VCaP (cell line): ENCODE results near the gene LGR4.
"Not testable (repeated sequence)": the region's sequence is repeated elsewhere in the genome, so short reads cannot be mapped to it uniquely, and the experiment has no call there.

Experiments used
- H3K27ac ChIP-seq: fragments of 450-650 bp; 2 replicates; pipeline ENCODE4 v1.5.1; 2017
- TF ChIP-seq, protein P1 (sequence below): fragments of 450-650 bp; conservative IDR thresholded peaks from 2 replicates; pipeline ENCODE4 v1.5.1; 2017; ENCODE audit warnings: mild to moderate bottlenecking, moderate library complexity

LGR4 gene

DNA sequence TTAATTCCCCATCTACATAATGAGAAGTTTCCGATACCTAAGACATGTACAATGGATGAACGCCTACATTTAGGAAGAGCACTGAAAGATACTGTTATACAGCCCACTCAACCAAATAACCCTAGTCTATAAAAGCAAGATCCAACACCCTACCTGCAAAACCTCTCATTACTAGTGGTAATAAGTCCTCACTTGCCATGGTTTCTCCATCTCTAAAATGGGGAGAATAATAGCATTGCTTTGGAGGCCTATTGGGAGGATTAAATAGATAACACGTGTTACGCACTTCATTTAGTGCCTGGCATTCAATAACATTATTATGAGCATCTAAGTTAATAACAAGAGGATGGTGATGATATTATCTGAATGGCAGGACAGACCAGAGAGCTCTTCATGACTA is 16.9 kb downstream of the LGR4 start:
- H3K27ac ChIP-seq, result peak overlapping the region; percentile 72
- TF ChIP-seq, protein P1, sequence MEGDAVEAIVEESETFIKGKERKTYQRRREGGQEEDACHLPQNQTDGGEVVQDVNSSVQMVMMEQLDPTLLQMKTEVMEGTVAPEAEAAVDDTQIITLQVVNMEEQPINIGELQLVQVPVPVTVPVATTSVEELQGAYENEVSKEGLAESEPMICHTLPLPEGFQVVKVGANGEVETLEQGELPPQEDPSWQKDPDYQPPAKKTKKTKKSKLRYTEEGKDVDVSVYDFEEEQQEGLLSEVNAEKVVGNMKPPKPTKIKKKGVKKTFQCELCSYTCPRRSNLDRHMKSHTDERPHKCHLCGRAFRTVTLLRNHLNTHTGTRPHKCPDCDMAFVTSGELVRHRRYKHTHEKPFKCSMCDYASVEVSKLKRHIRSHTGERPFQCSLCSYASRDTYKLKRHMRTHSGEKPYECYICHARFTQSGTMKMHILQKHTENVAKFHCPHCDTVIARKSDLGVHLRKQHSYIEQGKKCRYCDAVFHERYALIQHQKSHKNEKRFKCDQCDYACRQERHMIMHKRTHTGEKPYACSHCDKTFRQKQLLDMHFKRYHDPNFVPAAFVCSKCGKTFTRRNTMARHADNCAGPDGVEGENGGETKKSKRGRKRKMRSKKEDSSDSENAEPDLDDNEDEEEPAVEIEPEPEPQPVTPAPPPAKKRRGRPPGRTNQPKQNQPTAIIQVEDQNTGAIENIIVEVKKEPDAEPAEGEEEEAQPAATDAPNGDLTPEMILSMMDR, result no peak

DNA sequence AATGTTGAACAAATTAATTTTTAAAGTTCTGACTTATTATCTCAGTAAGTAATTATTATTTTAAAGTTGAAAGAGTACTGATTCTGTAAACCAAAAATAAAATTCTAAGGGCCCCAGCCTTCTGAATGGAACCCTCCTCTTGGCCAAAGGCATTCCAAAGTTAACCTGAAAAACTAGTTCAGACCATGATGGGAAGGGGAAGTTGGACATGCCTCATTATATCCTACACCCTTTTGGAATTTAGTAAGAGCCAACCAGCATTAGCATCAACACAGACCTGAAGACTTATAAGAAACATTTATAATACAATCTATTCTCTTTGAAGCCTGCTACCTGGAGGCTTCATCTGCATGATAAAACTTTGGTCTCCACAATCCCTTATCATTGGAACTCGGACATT is 18.9 kb downstream of the LGR4 start:
- TF ChIP-seq, protein P1, result no peak
- no peak overlapping the region for H3K27ac ChIP-seq

DNA sequence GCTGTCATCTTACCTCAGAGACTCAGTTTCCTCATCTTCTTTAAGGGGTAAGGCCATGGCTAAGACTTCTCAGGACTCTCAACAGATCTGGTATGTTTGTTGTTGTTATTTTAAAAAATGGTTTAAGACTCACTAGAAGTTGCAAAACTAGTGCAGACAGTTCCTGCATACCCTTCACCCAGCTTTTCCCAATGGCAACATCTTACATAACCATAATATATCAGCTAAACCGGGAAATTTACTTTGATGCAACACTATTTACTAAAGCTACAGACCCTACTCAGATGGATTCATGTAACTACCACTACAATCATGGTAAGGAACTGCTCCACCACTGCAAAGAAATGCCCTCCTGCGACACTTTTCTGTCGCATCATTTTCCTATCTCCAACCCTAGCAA is 20.4 kb downstream of the LGR4 start:
- no peak overlapping the region for H3K27ac ChIP-seq
- TF ChIP-seq, protein P1, result no peak

DNA sequence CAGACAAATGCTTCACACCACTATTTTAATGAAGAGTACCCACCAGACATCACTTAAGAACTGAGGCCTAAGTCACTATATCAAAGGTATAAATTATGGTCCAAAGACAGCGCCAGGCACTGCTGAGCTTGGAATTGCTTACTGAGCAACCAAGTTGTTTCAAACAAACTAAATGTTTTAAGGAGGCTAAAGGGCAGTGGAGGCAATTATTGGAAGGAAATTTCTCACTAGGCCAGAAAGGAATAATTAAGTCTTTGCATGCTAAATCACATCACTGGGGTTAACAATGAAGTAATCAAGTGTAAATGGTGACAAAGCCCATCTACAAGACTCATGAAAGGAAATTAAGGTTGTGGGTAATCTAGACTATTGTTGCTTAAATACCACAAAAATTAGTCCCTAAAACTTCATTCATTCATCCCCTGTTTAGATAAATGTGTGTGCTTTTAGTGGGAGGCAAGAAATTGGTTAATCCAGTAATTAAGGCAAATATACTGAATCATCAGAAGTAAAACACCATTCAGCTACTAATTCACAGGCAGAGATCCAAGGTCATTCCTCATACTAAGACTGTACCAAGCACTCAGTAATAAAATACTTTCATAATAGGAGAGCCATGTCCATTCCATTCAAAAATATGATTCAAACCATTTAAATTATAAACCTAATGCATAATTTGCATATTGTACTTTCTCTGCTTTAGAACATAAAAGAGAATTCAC is 21.2 kb downstream of the LGR4 start:
- H3K27ac ChIP-seq, result no peak overlapping the region
- TF ChIP-seq, protein P1, result no peak

DNA sequence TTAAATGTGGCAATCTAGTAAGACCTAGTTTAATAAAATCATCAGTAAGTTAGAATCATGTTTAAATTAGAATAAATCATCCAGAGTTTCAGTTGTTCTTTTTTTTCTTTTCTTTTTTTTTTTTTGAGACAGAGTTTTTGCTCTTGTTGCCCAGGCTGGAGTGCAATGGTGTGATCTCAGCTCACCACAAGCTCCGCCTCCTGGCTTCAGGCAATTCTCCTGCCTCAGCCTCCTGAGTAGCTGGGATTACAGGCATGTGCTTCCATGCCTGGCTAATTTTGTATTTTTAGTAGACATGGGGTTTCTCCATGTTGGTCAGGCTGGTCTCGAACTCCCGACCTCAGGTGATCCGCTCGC is 24.4 kb downstream of the LGR4 start:
- H3K27ac ChIP-seq, result not testable (repeated sequence)

DNA sequence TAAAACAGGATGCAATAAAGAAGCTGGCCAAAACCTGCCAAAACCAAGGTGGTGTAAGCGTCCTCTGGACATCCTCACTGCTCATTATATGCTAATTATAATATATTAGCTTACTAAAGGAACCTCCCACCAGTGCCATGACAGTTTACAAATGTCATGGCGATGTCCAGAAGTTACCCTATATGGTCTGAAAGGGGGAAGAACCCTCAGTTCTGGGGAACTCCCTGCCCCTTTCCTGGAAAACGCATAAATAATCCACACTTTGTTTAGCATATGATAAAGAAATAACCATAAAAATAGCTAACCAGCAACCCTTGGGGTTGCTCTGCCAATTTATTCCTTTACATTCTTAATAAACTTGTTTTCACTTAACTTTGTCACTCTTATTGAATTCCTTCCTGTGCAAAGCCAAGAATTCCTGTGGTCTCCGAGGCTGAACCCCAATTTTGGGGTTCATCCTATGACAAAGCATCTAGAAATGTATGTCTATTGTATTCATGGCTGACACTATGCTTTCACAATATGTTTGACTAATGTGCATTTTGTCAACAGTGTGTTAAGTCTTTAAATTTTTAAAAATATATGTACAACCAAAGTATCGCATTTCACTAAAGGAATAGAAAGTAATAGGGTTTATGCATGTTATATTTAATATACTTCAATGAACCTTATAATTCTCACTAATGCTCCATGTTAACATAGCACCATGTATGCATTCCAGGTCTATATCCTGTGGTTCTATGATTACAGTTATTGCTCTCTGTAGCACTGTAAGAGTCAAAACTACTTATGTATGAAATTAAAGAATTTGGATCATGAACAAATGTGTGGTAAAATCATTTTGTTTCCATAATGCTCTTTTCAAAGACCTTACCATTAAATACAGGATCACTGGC is 25.1 kb downstream of the LGR4 start:
- no peak overlapping the region for H3K27ac ChIP-seq
- TF ChIP-seq, protein P1, result no peak

DNA sequence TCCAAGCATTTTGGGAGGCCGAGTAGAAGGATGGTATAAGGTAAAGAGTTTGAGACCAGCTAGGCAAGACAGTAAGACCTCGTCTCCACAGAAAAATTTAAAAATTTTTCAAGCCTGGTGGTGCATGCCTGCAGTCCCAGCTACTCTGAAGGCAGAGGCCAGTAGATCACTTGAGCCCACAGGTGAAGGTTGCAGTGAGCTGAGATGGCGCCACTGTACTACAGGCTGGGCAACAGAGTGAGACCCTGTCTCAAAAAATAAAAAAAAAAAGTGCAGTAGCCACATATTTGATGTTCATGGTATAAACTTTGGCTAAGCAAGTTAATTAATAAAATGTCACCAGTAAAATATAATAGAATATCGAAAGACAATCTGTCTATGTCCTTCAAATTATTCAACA is 27.0 kb downstream of the LGR4 start:
- H3K27ac ChIP-seq, result no peak overlapping the region
- TF ChIP-seq, protein P1, result no peak

DNA sequence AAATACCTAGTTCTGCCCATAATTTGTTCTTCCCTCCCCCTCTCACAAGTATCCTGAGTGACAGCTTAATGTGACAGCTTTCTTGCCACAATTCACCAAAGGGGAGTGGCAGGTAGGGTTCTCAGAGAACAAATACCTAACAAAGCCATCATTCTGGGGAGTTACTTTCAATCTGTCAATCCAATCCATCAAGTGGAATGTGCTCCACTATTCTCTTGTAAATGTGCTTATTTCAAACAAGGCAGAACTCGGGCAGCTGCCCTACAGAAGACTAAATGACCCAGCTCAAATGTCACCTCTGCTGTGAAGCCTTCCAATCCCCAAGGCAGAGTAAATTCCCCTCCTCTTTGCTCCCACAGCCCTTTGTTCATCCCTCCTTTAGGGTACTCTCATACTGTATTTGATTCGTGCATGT is 27.8 kb downstream of the LGR4 start:
- TF ChIP-seq, protein P1, result no peak
- no peak overlapping the region for H3K27ac ChIP-seq
